WTC11 (cell line): Measurements from ENCODE around the gene C15orf61. TPM values are rescaled to one million over a fixed set of nuclear protein-coding genes. Genes with fewer than 3 reads are reported as not detected.

Experiments used
- ATAC-seq: fragments of 200-7000 bp; cut with Tn5 transposase; 2 replicates; pipeline ENCODE4 v1.10.0; 2021; ENCODE audit warnings: mild to moderate bottlenecking, moderate library complexity
- CTCF ChIA-PET: fragments of 300-600 bp; sonication (Branson Sonifier 250); formaldehyde crosslinking; loops from one replicate; lab custom pipeline; 2021; ENCODE audit warnings: antibody characterized with exemption; lab: Charles Lee
- POLR2A ChIA-PET: fragments of 350-600 bp; sonication (Branson Sonifier 250); formaldehyde crosslinking; loops from one replicate; lab custom pipeline; 2021; ENCODE audit warnings: antibody characterized with exemption; lab: Charles Lee
- DNase-seq: peaks from one replicate; pipeline ENCODE4 v3.0.0; 2021; ENCODE audit warnings: low spot score
- H3K27ac Mint-ChIP-seq: 2 replicates; pipeline ENCODE4 v1.8.0; 2021; ENCODE audit warnings: mixed read lengths
- H3K27me3 Mint-ChIP-seq: 2 replicates; pipeline ENCODE4 v1.8.0; 2021; ENCODE audit warnings: low read depth, mild to moderate bottlenecking, moderate library complexity, mixed read lengths
- H3K36me3 Mint-ChIP-seq: 2 replicates; pipeline ENCODE4 v1.8.0; 2021; ENCODE audit warnings: mixed read lengths
- H3K4me1 Mint-ChIP-seq: 2 replicates; pipeline ENCODE4 v1.8.0; 2022; ENCODE audit warnings: mixed read lengths
- H3K4me3 Mint-ChIP-seq: 2 replicates; pipeline ENCODE4 v1.8.0; 2021; ENCODE audit warnings: mild to moderate bottlenecking, moderate library complexity, mixed read lengths
- H3K9me3 Mint-ChIP-seq: 2 replicates; pipeline ENCODE4 v1.8.0; 2021; ENCODE audit warnings: mixed read lengths
- E2F4 ChIP-seq: sonication (generic); formaldehyde crosslinking; IDR thresholded peaks from 2 replicates; pipeline ENCODE4 v1.8.1; 2022; ENCODE audit warnings: low read depth, mild to moderate bottlenecking, moderate library complexity, missing genetic modification reagents, borderline replicate concordance
- ETV6 ChIP-seq: sonication (generic); formaldehyde crosslinking; IDR thresholded peaks from 2 replicates; pipeline ENCODE4 v1.8.1; 2022; ENCODE audit warnings: mild to moderate bottlenecking, missing genetic modification reagents
- FOXJ3 ChIP-seq: sonication (generic); formaldehyde crosslinking; IDR thresholded peaks from 2 replicates; pipeline ENCODE4 v1.9.0; 2021; ENCODE audit warnings: missing genetic modification reagents, mild to moderate bottlenecking, borderline replicate concordance
- FOXK1 ChIP-seq: sonication (generic); formaldehyde crosslinking; IDR thresholded peaks from 2 replicates; pipeline ENCODE4 v1.8.0; 2022; ENCODE audit warnings: mild to moderate bottlenecking, moderate library complexity, missing genetic modification reagents
- GABPB1 ChIP-seq: sonication (generic); formaldehyde crosslinking; IDR thresholded peaks from 2 replicates; pipeline ENCODE4 v1.8.1; 2023; ENCODE audit warnings: mild to moderate bottlenecking, missing genetic modification reagents
- GTF2I ChIP-seq: fragments of 250-450 bp; sonication (Bioruptor Pico); conservative IDR thresholded peaks from 2 replicates; pipeline ENCODE4 v1.4.0; 2021; ENCODE audit warnings: mild to moderate bottlenecking
- HMGA2 ChIP-seq: fragments of 250-450 bp; sonication (Bioruptor Pico); IDR thresholded peaks from 2 replicates; pipeline ENCODE4 v1.4.0; 2021; ENCODE audit warnings: mild to moderate bottlenecking, moderate library complexity
- HMGXB4 ChIP-seq: sonication (generic); formaldehyde crosslinking; IDR thresholded peaks from 2 replicates; pipeline ENCODE4 v1.8.1; 2023; ENCODE audit warnings: mild to moderate bottlenecking, moderate library complexity, missing genetic modification reagents
- KAT7 ChIP-seq: sonication (generic); formaldehyde crosslinking; IDR thresholded peaks from 2 replicates; pipeline ENCODE4 v1.8.1; 2023; ENCODE audit warnings: missing genetic modification reagents, mild to moderate bottlenecking, borderline replicate concordance
- MAX ChIP-seq: sonication (generic); formaldehyde crosslinking; IDR thresholded peaks from 2 replicates; pipeline ENCODE4 v1.8.0; 2022; ENCODE audit warnings: mild to moderate bottlenecking, missing genetic modification reagents
- MXD4 ChIP-seq: fragments of 250-450 bp; sonication (Bioruptor Pico); IDR thresholded peaks from 2 replicates; pipeline ENCODE4 v1.8.0; 2021; ENCODE audit warnings: mild to moderate bottlenecking, moderate library complexity, borderline replicate concordance
- NFATC4 ChIP-seq: fragments of 250-450 bp; sonication (Bioruptor Pico); IDR thresholded peaks from 2 replicates; pipeline ENCODE4 v1.9.0; 2021; ENCODE audit warnings: mild to moderate bottlenecking
- RELA ChIP-seq: sonication (generic); formaldehyde crosslinking; IDR thresholded peaks from 2 replicates; pipeline ENCODE4 v1.8.1; 2022; ENCODE audit warnings: missing genetic modification reagents, mild to moderate bottlenecking, borderline replicate concordance
- TP53 ChIP-seq: sonication (generic); formaldehyde crosslinking; IDR thresholded peaks from 2 replicates; pipeline ENCODE4 v1.8.1; 2023; ENCODE audit warnings: mild to moderate bottlenecking, missing genetic modification reagents
- ZBTB21 ChIP-seq: sonication (generic); formaldehyde crosslinking; IDR thresholded peaks from 2 replicates; pipeline ENCODE4 v1.8.1; 2023; ENCODE audit warnings: mild to moderate bottlenecking, missing genetic modification reagents, borderline replicate concordance
- ZNF425 ChIP-seq: fragments of 250-450 bp; sonication (Bioruptor Pico); conservative IDR thresholded peaks from 2 replicates; pipeline ENCODE4 v1.9.0; 2021; ENCODE audit warnings: mild to moderate bottlenecking
- ZNF532 ChIP-seq: fragments of 250-450 bp; sonication (Bioruptor Pico); IDR thresholded peaks from 2 replicates; pipeline ENCODE4 v1.9.0; 2021; ENCODE audit warnings: mild to moderate bottlenecking, borderline replicate concordance
- ZSCAN18 ChIP-seq: fragments of 250-450 bp; sonication (Bioruptor Pico); IDR thresholded peaks from 2 replicates; pipeline ENCODE4 v2.1.2; 2022; ENCODE audit warnings: mild to moderate bottlenecking, moderate library complexity
- total RNA-seq: library from RNA; stranded (reverse); gene quantifications from 3 replicates; pipeline ENCODE4 v1.2.3, GENCODE V29; 2021

Gene C15orf61
- total RNA-seq, 1 experiment from 2014 or later = 3.3 TPM

GRCh38 chr15:67504056-67504455, 16.9 kb upstream of the C15orf61 start (continued):
- TF ChIP-seq ZNF532 = no peak
- TF ChIP-seq TP53 (CRISPR knock-in tag) = no peak

GRCh38 chr15:67504796-67505195, 16.1 kb upstream of the C15orf61 start:
- CTCF ChIA-PET = no interaction called here
- POLR2A ChIA-PET = no interaction called here
- Mint-ChIP-seq H3K4me1 (peaks cover 19% of the 10 kb centered on the region), H3K27ac (no peak overlapping the region), H3K36me3 (no peaks in the 10 kb centered on the region), H3K4me3 (no peak overlapping the region), H3K27me3 (no peaks in the 10 kb centered on the region), H3K9me3 (no peaks in the 10 kb centered on the region)
- TF ChIP-seq ETV6 (CRISPR knock-in tag) (no peak), KAT7 (CRISPR knock-in tag) (no peak), HMGA2 (CRISPR knock-in tag) (no peak), E2F4 (CRISPR knock-in tag) (no peak), GABPB1 (no peak), ZNF532 (no peak), NFATC4 (no peak), ZSCAN18 (CRISPR knock-in tag) (no peak), MAX (CRISPR knock-in tag) (no peak), ZNF425 (no peak), FOXK1 (CRISPR knock-in tag) (no peak), MXD4 (CRISPR knock-in tag) (no peak), RELA (no peak), GTF2I (CRISPR knock-in tag) (no peak), HMGXB4 (CRISPR knock-in tag) (no peak), FOXJ3 (no peak), ZBTB21 (no peak)
- no peak for ATAC-seq
- DNase-seq = no peak
